Thyroid gland (tissue), 4 donors: ENCODE data around the gene PXN. TPM values are rescaled to one million over a fixed set of nuclear protein-coding genes. Genes with fewer than 3 reads are reported as not detected.

Experiments
- DNase-seq, 2 donors: peaks; one replicate each; pipeline ENCODE4 v3.0.0-alpha.2; 2019
- H3K27ac ChIP-seq, 3 donors: fragments of 200-600 bp; sonication (generic); 1 replicate in 2 of 3; 2 replicates in 1 of 3; pipeline ENCODE4 v1.5.1; 2016 to 2019; ENCODE audit warnings: mild to moderate bottlenecking in 1 of 3, moderate library complexity in 1 of 3
- H3K27me3 ChIP-seq: fragments of 200-600 bp; sonication (generic); one replicate; pipeline ENCODE4 v1.5.1; 2019
- H3K36me3 ChIP-seq, 2 donors: fragments of 200-600 bp; sonication (generic); one replicate each; pipeline ENCODE4 v1.5.1; 2016 to 2019
- H3K4me1 ChIP-seq, 2 donors: fragments of 200-600 bp; sonication (generic); one replicate each; pipeline ENCODE4 v1.5.1; 2017 to 2019
- H3K4me3 ChIP-seq, 3 donors: fragments of 200-600 bp; sonication (generic); replicated peaks in 1 of 3; 1 replicate in 2 of 3; 2 replicates in 1 of 3; pipeline ENCODE4 v1.5.1; 2016; ENCODE audit warnings: mild to moderate bottlenecking in 1 of 3
- H3K9me3 ChIP-seq: fragments of 200-600 bp; sonication (generic); one replicate; pipeline ENCODE4 v1.5.1; 2017
- POLR2A ChIP-seq, 2 donors: fragments of 450-650 bp; IDR thresholded peaks; one replicate each; pipeline ENCODE4 v1.6.1; 2017; ENCODE audit warnings: antibody characterized with exemption in 2 of 2, mild to moderate bottlenecking in 2 of 2, moderate library complexity in 1 of 2
- WGBS, 2 donors: methylation state at CpG; one replicate each; pipeline ENCODE4 v1.1.5; 2017; 5-methylcytosine and 5-hydroxymethylcytosine counted together
- intact Hi-C: fragments of 100-400 bp; cut with DNase I; formaldehyde crosslinking; loops from one replicate; pipeline ENCODE4 v1.15.1; 2023
- total RNA-seq, 4 donors: library from RNA; depleted of rRNA; stranded (reverse); fragments of >200 nt; gene quantifications; one replicate each; pipeline ENCODE4 v1.2.3, GENCODE V29; 2016
- TF ChIP-seq, protein P1 (sequence below), 6 experiments: fragments of 200-600 bp in 3 of 6; fragments of 450-650 bp in 3 of 6; sonication (generic) in 3 of 6; IDR thresholded peaks; one replicate each; pipeline ENCODE4 v1.5.1; 2016 to 2019; ENCODE audit warnings: antibody characterized with exemption in 6 of 6, mild to moderate bottlenecking in 2 of 6, inconsistent platforms in 1 of 6, moderate library complexity in 1 of 6

The PXN gene
- total RNA-seq, 4 donors from 2014 or later, result 61.7 to 95.5 (median 82.7) TPM

DNA sequence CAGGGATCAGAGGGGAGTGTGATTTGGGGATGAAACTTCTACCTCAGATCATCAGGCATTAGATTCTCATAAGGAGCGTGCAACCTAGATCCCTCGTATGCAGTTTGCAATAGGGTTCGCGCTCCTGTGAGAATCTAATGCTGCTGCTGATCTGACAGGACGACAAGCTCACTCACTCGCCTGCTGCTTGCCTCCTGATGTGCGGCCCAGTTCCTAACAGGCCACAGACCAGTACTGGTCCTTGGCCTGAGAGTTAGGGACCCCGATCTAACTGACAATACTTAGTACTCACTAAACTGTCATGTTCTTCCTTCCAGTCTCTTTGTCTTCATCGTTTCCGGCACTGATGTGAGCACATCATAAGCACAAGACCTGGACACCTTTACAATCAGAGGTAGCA, 59.3 kb downstream of the PXN start:
- no peak for DNase-seq
- Histone ChIP-seq H3K27ac (no peak overlapping the region), H3K27me3 (no peaks in the 10 kb centered on the region), H3K9me3 (no peaks in the 10 kb centered on the region), H3K4me3 (no peak overlapping the region), H3K36me3 (peaks cover 10 to 11% of the 10 kb centered on the region in 2 donors), H3K4me1 (no peaks in the 10 kb centered on the region)
- TF ChIP-seq POLR2A (IDR thresholded peaks at IDR 0.05), result no peak
- TF ChIP-seq, protein P1, sequence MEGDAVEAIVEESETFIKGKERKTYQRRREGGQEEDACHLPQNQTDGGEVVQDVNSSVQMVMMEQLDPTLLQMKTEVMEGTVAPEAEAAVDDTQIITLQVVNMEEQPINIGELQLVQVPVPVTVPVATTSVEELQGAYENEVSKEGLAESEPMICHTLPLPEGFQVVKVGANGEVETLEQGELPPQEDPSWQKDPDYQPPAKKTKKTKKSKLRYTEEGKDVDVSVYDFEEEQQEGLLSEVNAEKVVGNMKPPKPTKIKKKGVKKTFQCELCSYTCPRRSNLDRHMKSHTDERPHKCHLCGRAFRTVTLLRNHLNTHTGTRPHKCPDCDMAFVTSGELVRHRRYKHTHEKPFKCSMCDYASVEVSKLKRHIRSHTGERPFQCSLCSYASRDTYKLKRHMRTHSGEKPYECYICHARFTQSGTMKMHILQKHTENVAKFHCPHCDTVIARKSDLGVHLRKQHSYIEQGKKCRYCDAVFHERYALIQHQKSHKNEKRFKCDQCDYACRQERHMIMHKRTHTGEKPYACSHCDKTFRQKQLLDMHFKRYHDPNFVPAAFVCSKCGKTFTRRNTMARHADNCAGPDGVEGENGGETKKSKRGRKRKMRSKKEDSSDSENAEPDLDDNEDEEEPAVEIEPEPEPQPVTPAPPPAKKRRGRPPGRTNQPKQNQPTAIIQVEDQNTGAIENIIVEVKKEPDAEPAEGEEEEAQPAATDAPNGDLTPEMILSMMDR (IDR thresholded peaks at IDR 0.05), result no peak
- 94 to 96% methylated on average over 10 of the region's 10 CpGs for WGBS, 2 donors
- intact Hi-C loops, result no loop called here

GRCh38 chr12:120204171-120204570, 61.4 kb downstream of the PXN start:
- peaks cover 10 to 11% of the 10 kb centered on the region in 2 donors for H3K4me1 ChIP-seq
- H3K27ac ChIP-seq, result no peak overlapping the region
- no peak overlapping the region for H3K4me3 ChIP-seq
- peaks cover under 1 to 2% of the 10 kb centered on the region in 2 donors for H3K36me3 ChIP-seq
- no peak for DNase-seq
- TF ChIP-seq, protein P1 (IDR thresholded peaks at IDR 0.05), result no peak
- no peak for TF ChIP-seq POLR2A (IDR thresholded peaks at IDR 0.05)
- no peaks in the 10 kb centered on the region for H3K27me3 ChIP-seq
- H3K9me3 ChIP-seq, result no peaks in the 10 kb centered on the region
- 90 to 95% methylated on average over 7 of the region's 7 CpGs for WGBS, 2 donors
- intact Hi-C loops, result no loop called here

DNA sequence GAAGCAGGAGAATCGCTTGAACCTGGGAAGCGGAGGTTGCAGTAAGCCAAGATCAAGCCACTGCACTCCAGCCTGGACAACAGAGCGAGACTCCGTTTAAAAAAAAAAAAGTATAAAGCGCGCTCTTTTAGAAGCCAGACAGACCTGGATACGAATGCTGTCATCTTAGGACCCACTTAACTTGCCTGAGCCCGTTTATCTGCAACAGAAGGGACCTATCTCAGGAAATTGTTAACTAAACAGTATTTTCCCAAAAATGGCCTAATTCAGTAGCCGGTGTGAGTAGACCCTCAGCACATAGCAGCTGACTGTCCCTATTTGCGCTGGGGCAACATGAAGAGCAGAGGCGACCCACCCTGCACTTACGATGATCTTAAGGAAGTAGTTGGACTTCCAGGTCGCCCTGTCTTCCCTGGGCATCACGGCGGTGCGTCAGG, 65.1 kb downstream of the PXN start:
- peaks cover 10 to 22% of the 10 kb centered on the region in 2 donors for H3K4me1 ChIP-seq

DNA sequence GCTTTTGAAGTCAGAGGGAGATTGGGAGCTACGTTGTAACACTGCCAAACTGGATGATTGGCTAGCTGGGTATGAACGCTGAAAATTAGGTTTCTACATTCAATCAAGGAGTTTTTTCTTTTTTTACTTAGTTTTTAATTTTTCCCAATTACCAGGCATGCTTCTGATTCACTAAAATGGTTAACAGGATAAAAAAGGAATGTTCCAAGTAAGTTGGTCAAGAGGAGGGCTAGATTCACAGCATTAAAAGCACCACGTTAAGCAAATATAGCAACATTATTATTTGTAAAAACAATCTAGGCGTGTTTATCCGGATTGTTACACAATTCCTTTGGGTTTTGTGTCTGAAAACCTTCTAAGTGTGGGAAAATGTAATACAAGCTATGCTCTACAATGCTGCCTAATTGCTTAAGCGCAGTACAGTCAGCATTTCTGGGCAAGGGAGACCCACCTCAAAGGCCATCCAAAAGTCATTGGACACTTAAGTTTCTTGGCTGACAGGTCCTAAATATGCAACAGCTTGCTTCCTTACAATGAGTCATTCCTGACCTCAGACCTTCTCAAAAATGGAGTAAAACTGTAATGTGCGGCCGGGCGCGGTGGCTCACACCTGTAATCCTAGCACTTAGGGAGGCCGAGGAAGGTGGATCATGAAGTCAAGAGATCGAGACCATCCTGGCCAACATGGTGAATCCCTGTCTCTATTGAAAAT, 65.8 kb downstream of the PXN start:
- no peak for TF ChIP-seq POLR2A (IDR thresholded peaks at IDR 0.05)
- TF ChIP-seq, protein P1 (IDR thresholded peaks at IDR 0.05), result no peak
- peaks cover 16 to 28% of the 10 kb centered on the region in 2 donors for H3K4me1 ChIP-seq
- no peaks in the 10 kb centered on the region for H3K27me3 ChIP-seq
- intact Hi-C loops, result no loop called here
- peak overlapping the region; percentile 30 to 88 (median 87) for H3K27ac ChIP-seq
- no peaks in the 10 kb centered on the region for H3K9me3 ChIP-seq
- peaks cover 31 to 34% of the 10 kb centered on the region in 2 donors for H3K36me3 ChIP-seq
- no peak for DNase-seq
- H3K4me3 ChIP-seq, result peak overlapping the region in 2 of 3 donors; percentile 57 to 86
- 25 to 37% methylated on average over 10 to 12 of the region's 12 CpGs for WGBS, 2 donors

More for the DNA sequence above, 65.1 kb downstream of the PXN start:
- DNase-seq, result no peak
- Histone ChIP-seq H3K27me3 (no peaks in the 10 kb centered on the region), H3K36me3 (peaks cover 31 to 34% of the 10 kb centered on the region in 2 donors), H3K27ac (peak overlapping the region; percentile 30 to 88 (median 87)), H3K4me3 (peak overlapping the region; percentile 57 to 86 (median 84)), H3K9me3 (no peaks in the 10 kb centered on the region)
- intact Hi-C loops, result no loop called here
- 3 to 5% methylated on average over 12 to 16 of the region's 16 CpGs for WGBS, 2 donors
- TF ChIP-seq, protein P1 (IDR thresholded peaks at IDR 0.05), result no peak
- TF ChIP-seq POLR2A (IDR thresholded peaks at IDR 0.05), result no peak

DNA sequence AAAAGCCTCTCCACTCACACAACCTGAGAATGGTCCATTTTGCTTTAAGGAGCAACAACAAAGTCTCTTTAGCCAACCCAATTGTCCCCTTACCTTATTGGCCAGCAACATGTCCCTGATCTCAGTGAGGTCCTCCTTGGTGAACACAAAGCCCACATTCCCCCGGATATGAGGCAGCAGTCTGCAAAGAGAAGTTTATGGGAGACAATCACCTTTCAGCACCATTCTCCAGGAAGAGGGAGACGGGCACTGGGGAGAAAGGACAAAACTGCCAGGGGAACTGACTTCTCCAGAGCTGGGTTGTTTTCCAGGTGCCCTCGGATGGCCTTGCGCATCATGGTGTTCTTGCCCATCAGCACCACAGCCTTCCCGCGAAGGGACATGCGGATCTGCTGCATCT, 66.5 kb downstream of the PXN start:
- TF ChIP-seq POLR2A (IDR thresholded peaks at IDR 0.05), result no peak
- TF ChIP-seq, protein P1 (IDR thresholded peaks at IDR 0.05), result no peak
- Histone ChIP-seq H3K27ac (peak overlapping the region in 1 of 3 donors; percentile 88), H3K4me3 (no peak overlapping the region), H3K27me3 (no peaks in the 10 kb centered on the region), H3K4me1 (peaks cover 16 to 29% of the 10 kb centered on the region in 2 donors), H3K36me3 (peaks cover 31 to 34% of the 10 kb centered on the region in 2 donors), H3K9me3 (no peaks in the 10 kb centered on the region)
- intact Hi-C loops, result no loop called here
- WGBS, 2 donors, result 79% methylated on average over 7 of the region's 7 CpGs
- no peak for DNase-seq
